K562 (cell line): ENCODE data around the gene ST3GAL3. TPM values are rescaled to one million over a fixed set of nuclear protein-coding genes. Genes with fewer than 3 reads are reported as not detected.

Experiments
- BMI1 ChIP-seq: fragments of 150-350 bp; IDR thresholded peaks from 2 replicates; pipeline ENCODE4 v1.6.1; 2014; ENCODE audit warnings: low read length
- CHCHD3 ChIP-seq: fragments of 250-450 bp; sonication (Bioruptor Pico); IDR thresholded peaks from 2 replicates; pipeline ENCODE4 v2.1.2; 2022; ENCODE audit warnings: mild to moderate bottlenecking
- FOXP1 ChIP-seq: sonication (generic); formaldehyde crosslinking; IDR thresholded peaks from 2 replicates; pipeline ENCODE4 v1.8.0; 2022; ENCODE audit warnings: mild to moderate bottlenecking, missing genetic modification reagents
- KLF10 ChIP-seq: fragments of 250-450 bp; sonication (Bioruptor Pico); IDR thresholded peaks from 2 replicates; pipeline ENCODE4 v1.6.1; 2021; ENCODE audit warnings: matching md5 sums
- LCOR ChIP-seq: sonication (generic); formaldehyde crosslinking; IDR thresholded peaks from 2 replicates; pipeline ENCODE4 v1.8.0; 2022; ENCODE audit warnings: mild to moderate bottlenecking, missing genetic modification reagents
- MCM3 ChIP-seq: fragments of 450-650 bp; IDR thresholded peaks from 2 replicates; pipeline ENCODE4 v1.6.1; 2016
- NKRF ChIP-seq: fragments of 450-650 bp; IDR thresholded peaks from 2 replicates; pipeline ENCODE4 v1.6.1; 2016; ENCODE audit warnings: borderline replicate concordance
- PHF20 ChIP-seq: fragments of 450-650 bp; IDR thresholded peaks from 2 replicates; pipeline ENCODE4 v1.6.1; 2018; ENCODE audit not compliant: partially characterized antibody
- PRMT5 ChIP-seq: sonication (generic); formaldehyde crosslinking; IDR thresholded peaks from 2 replicates; pipeline ENCODE4 v1.5.0; 2020; ENCODE audit warnings: missing genetic modification reagents
- RBM34 ChIP-seq: fragments of 200-400 bp; formaldehyde crosslinking; IDR thresholded peaks from 2 replicates; pipeline ENCODE4 v1.6.1; 2018; ENCODE audit warnings: low read length, borderline replicate concordance; ENCODE audit not compliant: insufficient read depth
- REST ChIP-seq, 2 experiments: fragments of 450-650 bp; formaldehyde crosslinking in 1 of 2; IDR thresholded peaks; 2 replicates each; pipeline versions ENCODE4 v1.4.0 to v1.6.1; 2014 to 2020; ENCODE audit warnings: mild to moderate bottlenecking in 2 of 2, borderline replicate concordance in 1 of 2, low read depth in 1 of 2
- STAT5A ChIP-seq: IDR thresholded peaks from 2 replicates; pipeline ENCODE4 v1.6.1; 2012; ENCODE audit warnings: low read length, inconsistent platforms, borderline replicate concordance
- TRIM24 ChIP-seq, 2 experiments: fragments of 450-650 bp; IDR thresholded peaks; 2 replicates each; pipeline ENCODE4 v1.6.1; 2016
- YBX1 ChIP-seq: fragments of 450-650 bp; IDR thresholded peaks from 2 replicates; pipeline ENCODE4 v1.7.1; 2016; ENCODE audit warnings: mild to moderate bottlenecking
- ZC3H4 ChIP-seq: sonication (generic); formaldehyde crosslinking; IDR thresholded peaks from 2 replicates; pipeline ENCODE4 v1.9.0; 2021; ENCODE audit warnings: missing genetic modification reagents, borderline replicate concordance
- ZNF311 ChIP-seq: fragments of 250-450 bp; sonication (Bioruptor Pico); IDR thresholded peaks from 2 replicates; pipeline ENCODE4 v1.4.0; 2020; ENCODE audit warnings: mild to moderate bottlenecking, moderate library complexity
- ZNF316 ChIP-seq: fragments of 450-650 bp; IDR thresholded peaks from 2 replicates; pipeline ENCODE4 v1.6.1; 2016
- polyA plus RNA-seq, 8 experiments: library from polyadenylated mRNA; depleted of rRNA in 4 of 8; stranded (reverse) in 5 of 8; unstranded in 3 of 8; fragments of >200 nt; fragmentation: Nextera tagmentation in 2 of 8; fragmentation: Illumina TruSeq in 1 of 8; extraction: Ambion mirVana in 2 of 8; extraction: Trizol in 1 of 8; gene quantifications; 2 replicates each; pipeline versions ENCODE4 v1.2.1 to v1.2.3, GENCODE V29; 2011 to 2014; ENCODE audit warnings: inconsistent platforms in 1 of 8, missing spikeins in 1 of 8
- total RNA-seq, 7 experiments: library from RNA; depleted of rRNA in 6 of 7; stranded (reverse); fragments of >200 nt in 6 of 7; fragmentation: Illumina TruSeq in 2 of 7; extraction: Trizol in 2 of 7; gene quantifications; 2 replicates each; pipeline versions ENCODE4 v1.2.1 to v1.2.3, GENCODE V29; 2011 to 2021; ENCODE audit warnings: low replicate concordance in 1 of 7

The ST3GAL3 gene
- total and polyA plus RNA-seq, 9 of the 15 experiments (the other 6 are each of a cell fraction or from before 2014, with no cell fraction given) = 1.2 to 18.9 (median 11.0) TPM

GRCh38 chr1:43731867-43732531, 24.7 kb downstream of the ST3GAL3 start (continued):
- TF ChIP-seq FOXP1 (CRISPR knock-in tag) (no peak), TRIM24 (IDR thresholded peaks at IDR 0.05) (peak; percentile 61 to 83), LCOR (CRISPR knock-in tag) (no peak), PHF20 (no peak), KLF10 (CRISPR knock-in tag) (no peak), NKRF (no peak), ZNF316 (no peak), REST (IDR thresholded peaks at IDR 0.05; ENCODE audit: borderline replicate concordance) (no peak), REST (CRISPR knock-in tag; IDR thresholded peaks at IDR 0.05; ENCODE audit: low read depth) (no peak), PRMT5 (CRISPR knock-in tag) (no peak), YBX1 (no peak), RBM34 (no peak), ZNF311 (CRISPR knock-in tag) (no peak), ZC3H4 (CRISPR knock-in tag) (no peak), BMI1 (no peak), CHCHD3 (CRISPR knock-in tag) (no peak), STAT5A (no peak), MCM3 (no peak)
